Endometrial microvascular endothelial cells (primary cell): ENCODE data around the gene IL26. TPM values are rescaled to one million over a fixed set of nuclear protein-coding genes. Genes with fewer than 3 reads are reported as not detected.

Experiments
- in situ Hi-C: cut with HindIII; loops from 2 replicates; pipeline ENCODE4 v1.10.0; 2017; ENCODE audit warnings: low sequenced_read_pairs, low pct_unique_long_range_greater_than_20kb; ENCODE audit errors: inconsistent ontology term
- total RNA-seq: library from RNA; depleted of rRNA; stranded (reverse); fragments of >200 nt; gene quantifications from one replicate; pipeline ENCODE4 v1.2.3, GENCODE V29; 2015; ENCODE audit errors: inconsistent ontology term

IL26 gene
- total RNA-seq, 1 donor from 2014 or later = not detected

GRCh38 chr12:68170726-68171125 lies 54.9 kb downstream of the IL26 start:
- in situ Hi-C loops = no loop called here

- in situ Hi-C loops = no loop called here
These were observed 56.3 kb downstream of the IL26 start for GRCh38 chr12:68169213-68169889.

- in situ Hi-C loops = no loop called here
These were observed 59.2 kb downstream of the IL26 start for GRCh38 chr12:68166317-68166831.

GRCh38 chr12:68163560-68164081 lies 62.0 kb downstream of the IL26 start:
- in situ Hi-C loops = no loop called here

GRCh38 chr12:68162374-68162773 lies 63.2 kb downstream of the IL26 start:
- in situ Hi-C loops = no loop called here

- in situ Hi-C loops = no loop called here
These were observed 65.8 kb downstream of the IL26 start, which contains the start of gene IFNG for GRCh38 chr12:68159681-68160304. Gene IFNG (minus strand): TSS chr12:68159740. CDS start chr12:68159615, 125 bp downstream.

GRCh38 chr12:68158432-68158831 lies 67.2 kb downstream of the IL26 start:
- in situ Hi-C loops = no loop called here

- in situ Hi-C loops = no loop called here
These were observed 68.2 kb downstream of the IL26 start for GRCh38 chr12:68157380-68157779.

- in situ Hi-C loops = no loop called here
These were observed 69.0 kb downstream of the IL26 start for GRCh38 chr12:68156636-68157035.

GRCh38 chr12:68154779-68155178 lies 70.8 kb downstream of the IL26 start:
- in situ Hi-C loops = no loop called here

Other genes with a start within 250 kb of the IL26 start
- not detected for gene IFNG-AS1, start 236.4 kb downstream of the IL26 start, total RNA-seq
- gene IFNG, start 66.1 kb downstream of the IL26 start, total RNA-seq = not detected
- not detected for gene IL22, start 27.8 kb upstream of the IL26 start, total RNA-seq
- 10.4 TPM for gene MDM1, start 106.6 kb upstream of the IL26 start, total RNA-seq